ENCODE results near the gene MAGEA12.
"Not testable (repeated sequence)": the region's sequence is repeated elsewhere in the genome, so short reads cannot be mapped to it uniquely, and the experiment has no call there.

MAGEA12 gene

GRCh38 chrX:152725409-152725808, 8.1 kb upstream of the MAGEA12 start:
- no peaks in the 10 kb centered on the region for H3K36me3 ChIP-seq (ENCODE audit: insufficient read depth)
- H2AFZ ChIP-seq (ENCODE audit: low read depth): no peak overlapping the region
- H3K27ac ChIP-seq: no peak overlapping the region
- H3K4me2 ChIP-seq: no peak overlapping the region
- H3K4me1 ChIP-seq (ENCODE audit: low read depth, poor library complexity, severe bottlenecking): no peaks in the 10 kb centered on the region
- no peak overlapping the region for H3K4me3 ChIP-seq (IDR thresholded peaks at IDR 0.05; ENCODE audit: insufficient read depth, low read depth, low read length)
- H3K9ac ChIP-seq: no peak overlapping the region
- H3K27me3 ChIP-seq (ENCODE audit: insufficient read depth, low read depth): no peaks in the 10 kb centered on the region
- TF ChIP-seq CTCF (conservative IDR thresholded peaks at IDR 0.05; ENCODE audit: low read depth, low read length): no peak
- H4K20me1 ChIP-seq (ENCODE audit: insufficient read depth): no peaks in the 10 kb centered on the region
- H3K79me2 ChIP-seq (ENCODE audit: insufficient read depth, low read depth): no peaks in the 10 kb centered on the region

GRCh38 chrX:152734143-152734858, 744 bp downstream of the MAGEA12 start:
- not testable (repeated sequence) for H3K9ac ChIP-seq; H3K27ac ChIP-seq; H3K4me1 ChIP-seq (ENCODE audit: low read depth, poor library complexity, severe bottlenecking); H3K79me2 ChIP-seq (ENCODE audit: insufficient read depth, low read depth); H3K4me2 ChIP-seq; H3K36me3 ChIP-seq (ENCODE audit: insufficient read depth); H3K4me3 ChIP-seq (IDR thresholded peaks at IDR 0.05; ENCODE audit: insufficient read depth, low read depth, low read length); H4K20me1 ChIP-seq (ENCODE audit: insufficient read depth); H2AFZ ChIP-seq (ENCODE audit: low read depth); H3K27me3 ChIP-seq (ENCODE audit: insufficient read depth, low read depth)

- TF ChIP-seq CTCF (conservative IDR thresholded peaks at IDR 0.05; ENCODE audit: low read depth, low read length): no peak
- Histone ChIP-seq H3K4me3 (IDR thresholded peaks at IDR 0.05; ENCODE audit: insufficient read depth, low read depth, low read length) (no peak overlapping the region), H3K4me1 (ENCODE audit: low read depth, poor library complexity, severe bottlenecking) (no peaks in the 10 kb centered on the region), H3K4me2 (no peak overlapping the region), H2AFZ (ENCODE audit: low read depth) (no peak overlapping the region), H3K27ac (no peak overlapping the region), H3K79me2 (ENCODE audit: insufficient read depth, low read depth) (no peaks in the 10 kb centered on the region), H3K27me3 (ENCODE audit: insufficient read depth, low read depth) (no peaks in the 10 kb centered on the region), H4K20me1 (ENCODE audit: insufficient read depth) (no peaks in the 10 kb centered on the region), H3K36me3 (ENCODE audit: insufficient read depth) (no peaks in the 10 kb centered on the region), H3K9ac (no peak overlapping the region)
Observed at GRCh38 chrX:152735101-152735500, 1.5 kb downstream of the MAGEA12 start.

GRCh38 chrX:152735860-152736511, 2.4 kb downstream of the MAGEA12 start:
- H3K9ac ChIP-seq: no peak overlapping the region
- TF ChIP-seq CTCF (conservative IDR thresholded peaks at IDR 0.05; ENCODE audit: low read depth, low read length): no peak
- H3K4me2 ChIP-seq: no peak overlapping the region
- no peaks in the 10 kb centered on the region for H3K27me3 ChIP-seq (ENCODE audit: insufficient read depth, low read depth)
- H3K79me2 ChIP-seq (ENCODE audit: insufficient read depth, low read depth): no peaks in the 10 kb centered on the region
- H2AFZ ChIP-seq (ENCODE audit: low read depth): no peak overlapping the region
- H3K36me3 ChIP-seq (ENCODE audit: insufficient read depth): no peaks in the 10 kb centered on the region
- no peak overlapping the region for H3K4me3 ChIP-seq (IDR thresholded peaks at IDR 0.05; ENCODE audit: insufficient read depth, low read depth, low read length)
- H3K4me1 ChIP-seq (ENCODE audit: low read depth, poor library complexity, severe bottlenecking): no peaks in the 10 kb centered on the region
- H3K27ac ChIP-seq: no peak overlapping the region
- no peaks in the 10 kb centered on the region for H4K20me1 ChIP-seq (ENCODE audit: insufficient read depth)

GRCh38 chrX:152736528-152736927, 3.0 kb downstream of the MAGEA12 start:
- H3K27ac ChIP-seq; H3K79me2 ChIP-seq (ENCODE audit: insufficient read depth, low read depth); H3K36me3 ChIP-seq (ENCODE audit: insufficient read depth); H3K27me3 ChIP-seq (ENCODE audit: insufficient read depth, low read depth); H3K4me3 ChIP-seq (IDR thresholded peaks at IDR 0.05; ENCODE audit: insufficient read depth, low read depth, low read length); H3K9ac ChIP-seq; H4K20me1 ChIP-seq (ENCODE audit: insufficient read depth); H2AFZ ChIP-seq (ENCODE audit: low read depth); H3K4me1 ChIP-seq (ENCODE audit: low read depth, poor library complexity, severe bottlenecking); H3K4me2 ChIP-seq: not testable (repeated sequence)
